HG03066 (cell line): ENCODE data around the gene NEK10.
"Not testable (repeated sequence)": the region's sequence is repeated elsewhere in the genome, so short reads cannot be mapped to it uniquely, and the experiment has no call there.

Source experiments
- ATAC-seq: cut with Tn5 transposase; IDR thresholded peaks from one replicate; pipeline ENCODE4 v1.9.1; 2021; ENCODE audit warnings: low read depth; ENCODE audit not compliant: unreplicated experiment

The NEK10 gene

GRCh38 chr3:27368831-27369607 lies at the start of gene NEK10:
Gene NEK10 (minus strand): TSS chr3:27369383. CDS start chr3:27352882, 16,501 bp downstream.
- ATAC-seq = peak; percentile 100

- ATAC-seq = no peak
Measured at GRCh38 chr3:27415202-27415601, 46.0 kb upstream of the NEK10 start.

- ATAC-seq = no peak
Measured at GRCh38 chr3:27392950-27393679, 23.9 kb upstream of the NEK10 start.

GRCh38 chr3:27392414-27392813 lies 23.2 kb upstream of the NEK10 start:
- ATAC-seq = not testable (repeated sequence)

- ATAC-seq = no peak
Measured at GRCh38 chr3:27391796-27392195, 22.6 kb upstream of the NEK10 start.

GRCh38 chr3:27387625-27388024 lies 18.4 kb upstream of the NEK10 start:
- ATAC-seq = no peak

- ATAC-seq = no peak
Measured at GRCh38 chr3:27385504-27385903, 16.3 kb upstream of the NEK10 start.

GRCh38 chr3:27384191-27384590 lies 15.0 kb upstream of the NEK10 start:
- no peak for ATAC-seq

GRCh38 chr3:27380433-27381357 lies 11.5 kb upstream of the NEK10 start:
- no peak for ATAC-seq

GRCh38 chr3:27378331-27378730 lies 9.1 kb upstream of the NEK10 start:
- no peak for ATAC-seq

- ATAC-seq = no peak
Measured at GRCh38 chr3:27376109-27376772, 7.1 kb upstream of the NEK10 start.

GRCh38 chr3:27366062-27366591 lies 3.1 kb downstream of the NEK10 start:
- ATAC-seq = no peak

GRCh38 chr3:27360113-27361078 lies 8.8 kb downstream of the NEK10 start:
- peak; percentile 47 for ATAC-seq

GRCh38 chr3:27358372-27358771 lies 10.8 kb downstream of the NEK10 start:
- ATAC-seq = no peak

- ATAC-seq = peak; percentile 81
Measured at GRCh38 chr3:27357665-27358258, 11.4 kb downstream of the NEK10 start.

GRCh38 chr3:27356976-27357375 lies 12.2 kb downstream of the NEK10 start:
- no peak for ATAC-seq

GRCh38 chr3:27354588-27355203 lies 14.5 kb downstream of the NEK10 start:
- no peak for ATAC-seq

- no peak for ATAC-seq
Measured at GRCh38 chr3:27354161-27354560, 15.0 kb downstream of the NEK10 start.
